ENCODE data around the gene RNF114. TPM values are rescaled to one million over a fixed set of nuclear protein-coding genes. Genes with fewer than 3 reads are reported as not detected.

Gene RNF114
- polyA plus RNA-seq, 3 donors: 128 to 164 (median 146) TPM

DNA sequence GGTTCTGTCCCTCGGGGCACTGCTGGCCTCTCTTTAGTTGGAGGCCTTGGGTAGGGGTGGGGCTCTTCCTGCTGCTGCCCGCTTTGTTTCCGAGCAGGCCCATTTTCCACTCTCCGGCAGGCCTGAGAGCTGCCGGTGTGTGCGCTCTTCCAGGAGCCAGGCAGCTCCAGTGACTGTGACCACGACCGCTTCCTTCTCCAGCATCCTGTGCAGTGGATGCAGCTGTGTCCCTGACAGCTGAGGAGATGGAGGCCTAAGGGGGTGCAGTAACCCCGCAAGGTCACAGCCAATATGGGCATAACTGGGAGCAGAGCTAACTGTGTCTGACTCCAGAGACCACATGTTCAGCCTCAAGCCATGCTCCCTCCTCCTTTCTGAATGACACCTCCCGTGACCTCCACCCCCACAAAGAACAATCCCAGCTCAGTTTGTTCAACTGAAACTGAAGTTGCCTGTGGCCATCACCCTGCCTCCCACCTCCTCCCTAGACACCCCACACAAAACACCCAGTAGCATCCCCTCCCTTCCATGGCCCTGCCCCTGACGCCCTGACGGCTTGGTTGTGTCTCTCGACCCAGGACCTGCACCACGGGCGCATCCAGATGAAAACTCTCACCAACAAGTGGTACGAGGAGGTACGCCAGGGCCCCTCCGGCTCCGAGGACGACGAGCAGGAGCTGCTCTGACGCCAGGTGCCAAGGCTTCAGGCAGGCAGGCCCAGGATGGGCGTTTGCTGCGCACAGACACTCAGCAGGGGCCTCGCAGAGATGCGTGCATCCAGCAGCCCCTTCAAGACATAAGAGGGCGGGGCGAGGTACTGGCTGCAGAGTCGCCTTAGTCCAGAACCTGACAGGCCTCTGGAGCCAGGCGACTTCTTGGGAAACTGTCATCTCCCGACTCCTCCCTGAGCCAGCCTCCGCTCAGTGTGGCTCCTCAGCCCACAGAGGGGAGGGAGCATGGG is 48.7 kb upstream of the RNF114 start:
- H3K4me1 ChIP-seq (ENCODE audit: control insufficient read depth in 1 of 2, insufficient read depth in 2 of 2, low read length in 2 of 2): peaks cover 48% of the 10 kb centered on the region in 2 donors
- TF ChIP-seq, protein P1, sequence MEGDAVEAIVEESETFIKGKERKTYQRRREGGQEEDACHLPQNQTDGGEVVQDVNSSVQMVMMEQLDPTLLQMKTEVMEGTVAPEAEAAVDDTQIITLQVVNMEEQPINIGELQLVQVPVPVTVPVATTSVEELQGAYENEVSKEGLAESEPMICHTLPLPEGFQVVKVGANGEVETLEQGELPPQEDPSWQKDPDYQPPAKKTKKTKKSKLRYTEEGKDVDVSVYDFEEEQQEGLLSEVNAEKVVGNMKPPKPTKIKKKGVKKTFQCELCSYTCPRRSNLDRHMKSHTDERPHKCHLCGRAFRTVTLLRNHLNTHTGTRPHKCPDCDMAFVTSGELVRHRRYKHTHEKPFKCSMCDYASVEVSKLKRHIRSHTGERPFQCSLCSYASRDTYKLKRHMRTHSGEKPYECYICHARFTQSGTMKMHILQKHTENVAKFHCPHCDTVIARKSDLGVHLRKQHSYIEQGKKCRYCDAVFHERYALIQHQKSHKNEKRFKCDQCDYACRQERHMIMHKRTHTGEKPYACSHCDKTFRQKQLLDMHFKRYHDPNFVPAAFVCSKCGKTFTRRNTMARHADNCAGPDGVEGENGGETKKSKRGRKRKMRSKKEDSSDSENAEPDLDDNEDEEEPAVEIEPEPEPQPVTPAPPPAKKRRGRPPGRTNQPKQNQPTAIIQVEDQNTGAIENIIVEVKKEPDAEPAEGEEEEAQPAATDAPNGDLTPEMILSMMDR (IDR thresholded peaks at IDR 0.05): no peak
- H2AFZ ChIP-seq (ENCODE audit: insufficient read depth, low read depth, low read length, poor library complexity, severe bottlenecking): no peak overlapping the region
- H3K9me3 ChIP-seq (replicated peaks in 1 of 2; ENCODE audit: control insufficient read depth in 1 of 2, insufficient read depth in 1 of 2, low read length in 2 of 2): no peaks in the 10 kb centered on the region
- no peak for DNase-seq
- peaks cover 49% of the 10 kb centered on the region for H3K4me1 Mint-ChIP-seq
- no peak overlapping the region for H3K9ac ChIP-seq (ENCODE audit: insufficient read depth, low read length, poor library complexity, severe bottlenecking)
- no peak overlapping the region for H3K4me3 ChIP-seq (replicated peaks in 1 of 3; ENCODE audit: low read depth in 2 of 3, low read length in 3 of 3)
- H3K27me3 Mint-ChIP-seq (ENCODE audit: low read depth in 3 of 3): no peaks in the 10 kb centered on the region
- WGBS (ENCODE audit: insufficient coverage): 96% methylated on average over 26 of the region's 32 CpGs
- H3K36me3 ChIP-seq (replicated peaks in 1 of 2; ENCODE audit: control insufficient read depth in 1 of 2, insufficient read depth in 2 of 2, low read length in 2 of 2): peaks cover 40 to 56% of the 10 kb centered on the region in 2 donors
- H3K4me3 Mint-ChIP-seq: no peak overlapping the region
- H3K27ac ChIP-seq (ENCODE audit: low read depth in 1 of 2, low read length in 2 of 2): peak overlapping the region; percentile 80 to 81
- peak overlapping the region; percentile 25 to 96 (median 65) for H3K27ac Mint-ChIP-seq
- peaks cover 50 to 65% of the 10 kb centered on the region in 2 donors for H3K36me3 Mint-ChIP-seq
- H3K9me3 Mint-ChIP-seq: no peaks in the 10 kb centered on the region
- H4K20me1 ChIP-seq (ENCODE audit: insufficient read depth, low read length): no peaks in the 10 kb centered on the region
- H3K79me2 ChIP-seq (ENCODE audit: insufficient read depth, low read length): peaks cover 2% of the 10 kb centered on the region
- H3K27me3 ChIP-seq (ENCODE audit: control insufficient read depth in 2 of 2, insufficient read depth in 2 of 2, low read length in 2 of 2): no peaks in the 10 kb centered on the region
- intact Hi-C loops (cut with micrococcal nuclease): no loop called here
- H3K4me2 ChIP-seq (replicated peaks; ENCODE audit: extremely low read depth, low read length, poor library complexity, severe bottlenecking): no peak overlapping the region

DNA sequence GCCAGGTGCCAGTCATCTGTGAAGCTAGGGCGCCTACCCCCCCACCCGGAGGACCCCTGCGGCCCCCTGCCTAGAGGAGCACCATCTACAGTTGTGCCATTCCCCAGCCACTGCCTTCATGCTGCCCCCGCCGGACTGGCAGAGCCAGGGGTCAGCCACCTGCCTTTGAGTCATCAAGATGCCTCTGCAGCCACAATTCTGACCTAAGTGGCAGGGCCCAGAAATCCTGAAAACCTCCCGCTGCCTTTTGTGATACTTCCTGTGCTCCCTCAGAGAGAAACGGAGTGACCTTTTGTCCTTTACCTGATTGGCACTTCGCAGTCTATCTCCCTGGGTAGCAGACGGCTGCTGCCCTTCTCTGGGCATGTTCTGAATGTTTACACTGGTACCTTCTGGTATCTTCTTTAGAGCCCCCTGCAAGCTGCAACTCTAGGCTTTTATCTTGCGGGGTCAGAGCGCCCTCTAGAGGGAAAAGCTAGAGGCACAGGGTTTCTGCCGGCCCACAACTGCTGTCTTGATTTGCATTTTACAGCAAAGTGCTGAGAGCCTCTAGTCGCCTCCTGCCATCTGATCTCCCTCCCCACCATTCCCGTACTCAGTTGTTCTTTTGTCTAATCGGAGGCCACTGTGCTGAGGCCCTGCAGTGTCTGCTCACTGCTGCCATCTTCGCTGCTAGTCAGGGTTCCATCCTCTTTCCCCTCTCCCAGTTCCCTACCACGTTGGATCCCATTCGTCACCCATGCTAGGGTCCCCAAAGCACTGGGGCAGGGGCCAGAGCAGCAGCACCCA is 47.8 kb upstream of the RNF114 start:
- intact Hi-C loops (cut with micrococcal nuclease): no loop called here
- H3K4me3 ChIP-seq (replicated peaks in 1 of 3; ENCODE audit: low read depth in 2 of 3, low read length in 3 of 3): peak overlapping the region in 1 of 3 experiments; percentile 42
- TF ChIP-seq, protein P1 (IDR thresholded peaks at IDR 0.05): peak; percentile 82
- Mint-ChIP-seq H3K27me3 (ENCODE audit: low read depth in 3 of 3) (no peaks in the 10 kb centered on the region), H3K9me3 (no peaks in the 10 kb centered on the region), H3K27ac (peak overlapping the region; percentile 77 to 96 (median 89)), H3K36me3 (peaks cover 46 to 63% of the 10 kb centered on the region in 2 donors), H3K4me3 (no peak overlapping the region), H3K4me1 (peaks cover 57% of the 10 kb centered on the region)
- H3K4me2 ChIP-seq (replicated peaks; ENCODE audit: extremely low read depth, low read length, poor library complexity, severe bottlenecking): no peak overlapping the region
- DNase-seq: peak in 2 of 3 donors; percentile 27 to 39
- peaks cover 11% of the 10 kb centered on the region for H3K79me2 ChIP-seq (ENCODE audit: insufficient read depth, low read length)
- H3K9me3 ChIP-seq (replicated peaks in 1 of 2; ENCODE audit: control insufficient read depth in 1 of 2, insufficient read depth in 1 of 2, low read length in 2 of 2): no peaks in the 10 kb centered on the region
- peak overlapping the region; percentile 80 to 81 for H3K27ac ChIP-seq (ENCODE audit: low read depth in 1 of 2, low read length in 2 of 2)
- H3K4me1 ChIP-seq (ENCODE audit: control insufficient read depth in 1 of 2, insufficient read depth in 2 of 2, low read length in 2 of 2): peaks cover 57% of the 10 kb centered on the region in 2 donors
- no peak overlapping the region for H3K9ac ChIP-seq (ENCODE audit: insufficient read depth, low read length, poor library complexity, severe bottlenecking)
- WGBS (ENCODE audit: insufficient coverage): 82% methylated on average over 17 of the region's 18 CpGs
- H2AFZ ChIP-seq (ENCODE audit: insufficient read depth, low read depth, low read length, poor library complexity, severe bottlenecking): no peak overlapping the region
- H4K20me1 ChIP-seq (ENCODE audit: insufficient read depth, low read length): no peaks in the 10 kb centered on the region
- H3K36me3 ChIP-seq (replicated peaks in 1 of 2; ENCODE audit: control insufficient read depth in 1 of 2, insufficient read depth in 2 of 2, low read length in 2 of 2): peaks cover 34 to 49% of the 10 kb centered on the region in 2 donors
- H3K27me3 ChIP-seq (ENCODE audit: control insufficient read depth in 2 of 2, insufficient read depth in 2 of 2, low read length in 2 of 2): no peaks in the 10 kb centered on the region

Measured in CD14-positive monocyte (primary cell).